Renal pelvis (tissue), 4 donors: ENCODE measurements around the gene HOXC9. TPM values are rescaled to one million over a fixed set of nuclear protein-coding genes. Genes with fewer than 3 reads are reported as not detected.

ENCODE experiments used
- DNase-seq: peaks from one replicate; pipeline ENCODE4 v3.0.0-alpha.2; 2013
- polyA plus RNA-seq, 3 donors: library from polyadenylated mRNA; unstranded; fragments of 120-200 nt; gene quantifications; one replicate each; pipeline ENCODE4 v1.2.1, GENCODE V29; 2013; ENCODE audit not compliant: insufficient read length in 3 of 3

Gene HOXC9
- polyA plus RNA-seq, 3 donors, result 22.4 to 29.8 (median 25.7) TPM

DNA sequence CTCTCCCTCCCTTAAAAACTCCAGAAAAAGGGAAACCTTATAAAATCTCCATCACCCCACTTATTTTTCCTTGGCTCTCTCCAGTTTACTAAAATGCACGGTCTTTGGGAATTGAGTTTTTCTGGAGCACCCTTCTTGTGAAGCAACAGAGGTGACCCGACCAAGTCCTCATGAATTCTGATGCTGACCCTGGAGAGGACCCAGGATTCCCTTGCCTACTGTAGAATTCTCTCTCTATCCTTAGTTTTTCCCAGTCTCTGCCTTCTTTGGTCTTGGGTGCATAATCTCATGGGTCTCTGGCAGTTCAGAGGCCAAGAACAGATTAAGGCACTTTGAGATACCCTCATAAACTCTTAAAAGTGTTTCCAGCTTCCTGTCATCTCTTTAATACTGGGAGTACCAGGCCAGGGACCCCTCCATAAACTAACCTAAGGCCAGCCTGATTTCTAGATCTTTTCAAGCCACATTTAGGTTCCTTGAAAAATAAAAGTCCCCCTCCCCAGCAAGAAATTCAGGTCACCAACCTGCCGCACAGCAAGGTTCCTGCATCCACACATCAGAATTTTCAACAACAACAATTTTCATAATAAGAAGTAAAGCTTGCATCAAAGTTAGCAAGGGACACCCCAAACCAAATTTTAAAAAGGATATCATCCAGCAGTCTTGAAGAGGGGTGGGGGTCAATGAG lies 48.6 kb downstream of the HOXC9 start:
- no peak for DNase-seq

DNA sequence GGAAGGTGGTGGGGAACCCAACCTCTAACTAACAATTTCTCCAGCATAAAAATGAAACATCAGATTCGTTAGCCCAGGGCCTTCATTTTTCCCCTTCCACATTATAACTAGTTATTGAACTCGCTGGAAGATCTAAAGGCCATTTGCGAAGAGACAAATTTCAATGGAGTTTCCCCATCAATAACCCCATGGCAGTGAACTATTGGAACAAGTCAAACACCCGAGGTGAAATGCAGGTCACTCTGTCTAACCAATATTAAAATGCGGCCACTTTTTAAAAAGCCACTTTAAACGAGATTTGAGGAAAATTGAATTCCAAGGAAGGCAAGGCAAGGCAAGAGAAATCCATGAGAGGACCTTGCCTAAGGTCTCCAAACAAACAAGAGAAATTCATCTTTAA lies 49.1 kb downstream of the HOXC9 start:
- no peak for DNase-seq

DNA sequence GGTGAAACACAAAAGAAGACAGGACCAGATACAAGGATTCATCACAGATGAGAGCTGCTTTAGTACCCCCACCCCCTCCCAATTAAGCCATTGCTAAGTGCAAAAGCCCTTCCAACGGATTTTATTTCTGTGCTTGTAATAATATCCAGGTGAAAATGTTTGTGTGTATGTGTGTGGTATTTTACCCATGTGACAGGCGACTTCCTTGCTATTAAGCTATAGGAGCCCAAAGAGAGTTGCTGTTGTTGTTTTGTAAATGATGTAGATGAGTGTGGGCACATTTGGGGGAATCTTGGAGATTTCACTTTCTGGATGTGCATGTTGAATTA lies 50.5 kb downstream of the HOXC9 start:
- DNase-seq, result no peak

DNA sequence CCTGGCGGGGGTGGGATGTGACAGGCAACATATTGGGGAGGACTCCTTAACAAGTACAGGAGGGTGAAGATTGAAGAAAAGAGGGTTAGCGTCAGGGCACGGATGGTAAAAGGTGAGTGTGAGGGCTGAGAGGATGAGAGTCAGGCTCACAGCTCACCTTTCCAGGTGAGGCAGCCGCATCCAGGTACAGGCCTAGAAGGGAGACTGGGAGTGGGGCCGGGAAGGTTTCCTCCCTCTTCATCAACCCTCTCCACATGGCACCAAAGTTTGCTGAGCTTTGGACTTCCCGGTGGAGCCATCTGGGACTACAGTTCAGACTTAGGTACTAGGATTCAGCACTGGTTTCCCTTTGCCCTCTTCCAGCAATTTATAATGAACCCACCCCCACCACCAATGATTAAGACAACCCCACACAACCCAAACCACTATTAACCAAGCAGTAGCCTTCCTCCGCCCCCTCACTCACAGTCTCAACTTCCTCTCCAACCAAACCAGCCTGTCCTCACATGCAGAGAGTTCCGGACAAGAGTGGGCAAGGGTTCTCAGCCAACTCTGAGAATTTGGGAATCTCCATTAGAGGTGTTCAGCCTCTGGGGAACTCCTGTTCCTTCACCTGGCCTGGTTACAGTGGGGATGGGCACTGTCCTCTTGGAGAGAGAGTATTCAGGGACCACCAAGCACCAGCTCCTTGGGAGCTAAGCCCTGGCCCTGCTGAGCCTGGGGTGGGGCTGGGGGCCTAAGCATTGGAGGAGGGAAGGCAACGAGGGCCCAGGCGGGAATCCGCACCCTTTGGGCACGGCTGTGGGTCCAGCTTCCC lies 51.3 kb downstream of the HOXC9 start:
- no peak for DNase-seq

DNA sequence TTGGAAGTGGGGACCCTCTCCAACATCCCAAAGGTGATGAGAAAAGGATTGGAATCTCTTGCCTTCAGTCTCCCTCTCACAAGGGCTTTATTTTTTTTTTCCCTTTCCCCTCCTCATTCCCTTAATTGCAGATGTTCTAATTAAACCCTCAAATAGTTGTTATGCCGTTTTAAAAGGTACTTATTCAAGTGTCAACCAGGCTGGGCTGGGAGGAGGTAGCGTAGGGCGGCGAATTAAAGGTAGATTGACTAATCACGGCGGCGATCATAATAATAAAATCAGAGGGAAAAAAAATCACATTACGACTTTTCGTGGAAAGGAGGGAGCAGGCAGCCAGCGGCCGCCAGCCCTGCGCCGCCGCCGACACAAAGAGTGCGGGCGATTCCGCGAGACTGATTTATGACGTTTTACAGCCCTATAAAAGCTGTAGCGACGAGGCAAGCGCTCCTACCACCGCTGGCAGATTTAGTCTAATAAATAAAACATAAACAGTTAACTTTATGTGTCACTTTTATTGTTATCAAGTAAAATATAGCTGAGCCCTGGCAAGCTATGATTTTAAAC lies 52.0 kb downstream of the HOXC9 start:
- peak; percentile 91 for DNase-seq

DNA sequence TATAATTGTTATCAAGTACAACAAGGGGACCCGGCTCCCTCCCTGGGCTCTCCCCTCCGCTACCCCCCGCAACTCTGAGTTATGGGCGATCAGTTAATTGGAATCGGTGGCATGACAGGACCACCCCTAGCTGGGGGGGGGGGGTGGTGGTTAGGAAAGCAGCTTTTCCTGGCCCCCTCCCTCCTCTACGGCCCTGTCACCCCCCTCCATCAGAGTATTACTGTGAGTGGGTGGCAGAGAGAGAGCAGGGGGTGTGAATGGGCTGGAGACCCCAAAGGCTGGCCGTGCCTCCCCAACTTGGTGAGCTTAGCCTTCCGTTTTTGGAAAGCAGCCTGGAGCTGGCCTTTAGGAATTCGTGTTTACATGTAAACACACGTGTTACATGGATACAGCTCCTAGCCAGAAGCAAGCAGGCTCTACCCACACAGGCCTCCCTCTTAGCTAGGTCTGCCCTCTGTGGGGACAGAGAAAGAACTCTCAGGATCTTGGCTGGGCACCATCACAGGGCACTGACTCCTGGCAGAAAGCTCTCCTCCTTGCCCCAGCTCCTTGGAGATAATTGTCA lies 52.6 kb downstream of the HOXC9 start:
- peak; percentile 84 for DNase-seq

Other genes starting within 250 kb of the HOXC9 start
- gene CISTR, start 248.2 kb upstream of the HOXC9 start, polyA plus RNA-seq, result under 1 TPM in 1 of 3 donors, not detected in 2; 0.20 TPM
- gene HOXC13, start 61.3 kb upstream of the HOXC9 start, polyA plus RNA-seq, result not detected
- gene HOXC12, start 45.3 kb upstream of the HOXC9 start, polyA plus RNA-seq, result not detected
- 1 to 10 TPM; 2.1 to 2.3 (median 2.1) TPM for gene HOXC11, start 27.0 kb upstream of the HOXC9 start, polyA plus RNA-seq
- gene HOTAIR, start 25.2 kb upstream of the HOXC9 start, polyA plus RNA-seq, result 1 to 10 TPM; 1.5 to 3.6 (median 1.6) TPM
- gene HOXC10, start 15.0 kb upstream of the HOXC9 start, polyA plus RNA-seq, result 10 to 100 TPM; 53.8 to 61.0 (median 58.4) TPM
- 10 to 100 TPM in 1 of 3 donors, 1 to 10 TPM in 2; 7.8 to 12.6 (median 8.2) TPM for gene HOXC8, start 8.8 kb downstream of the HOXC9 start, polyA plus RNA-seq
- 10 to 100 TPM; 28.7 to 40.5 (median 30.0) TPM for gene HOXC6, start 28.3 kb downstream of the HOXC9 start, polyA plus RNA-seq
- gene HOXC5, start 32.9 kb downstream of the HOXC9 start, polyA plus RNA-seq, result 1 to 10 TPM; 1.8 to 3.6 (median 3.0) TPM
- gene HOXC4, start 53.7 kb downstream of the HOXC9 start, polyA plus RNA-seq, result 10 to 100 TPM; 44.4 to 62.9 (median 46.7) TPM
- gene SMUG1, start 188.8 kb downstream of the HOXC9 start, polyA plus RNA-seq, result 10 to 100 TPM; 30.3 to 43.3 (median 38.6) TPM